Neural cell (in vitro differentiated cells): ENCODE results near the gene NALCN. TPM values are rescaled to one million over a fixed set of nuclear protein-coding genes. Genes with fewer than 3 reads are reported as not detected.

ENCODE experiments used
- H2AFZ ChIP-seq: fragments of 200-600, 300-800 bp; sonication (generic), shearing (Covaris generic); 2 replicates; pipeline ENCODE4 v1.6.0; 2014; ENCODE audit warnings: low read depth, mild to moderate bottlenecking, antibody characterized with exemption, low read length, moderate library complexity
- H3F3A ChIP-seq: fragments of 200-600 bp; shearing (Covaris generic); 2 replicates; pipeline ENCODE4 v1.6.1; 2016; ENCODE audit warnings: mild to moderate bottlenecking, moderate library complexity, mixed read lengths, antibody characterized with exemption, low read length; ENCODE audit not compliant: insufficient read depth, poor library complexity, severe bottlenecking
- H3K27ac ChIP-seq: fragments of 200-600, 300-800 bp; sonication (generic), shearing (Covaris generic); 2 replicates; pipeline ENCODE4 v1.5.1; 2014; ENCODE audit warnings: mild to moderate bottlenecking, low read length, moderate library complexity
- H3K27me3 ChIP-seq: fragments of 300-800, 200-600 bp; sonication (generic), shearing (Covaris generic); 2 replicates; pipeline ENCODE4 v1.6.0; 2014; ENCODE audit warnings: mild to moderate bottlenecking, low read depth, low read length, moderate library complexity; ENCODE audit not compliant: insufficient read depth
- H3K36me3 ChIP-seq: fragments of 300-800, 200-600 bp; sonication (generic), shearing (Covaris generic); 2 replicates; pipeline ENCODE4 v1.5.1; 2014; ENCODE audit warnings: mild to moderate bottlenecking, antibody characterized with exemption, low read length, moderate library complexity; ENCODE audit not compliant: insufficient read depth
- H3K4me2 ChIP-seq: fragments of 300-800, 200-600 bp; sonication (generic), shearing (Covaris generic); 2 replicates; pipeline ENCODE4 v1.6.0; 2014; ENCODE audit warnings: mild to moderate bottlenecking, low read length
- H3K4me3 ChIP-seq: fragments of 300-800, 200-600 bp; sonication (generic), shearing (Covaris generic); 2 replicates; pipeline ENCODE4 v1.5.1; 2014; ENCODE audit warnings: mild to moderate bottlenecking, low read length, moderate library complexity
- H3K79me2 ChIP-seq: fragments of 200-600 bp; shearing (Covaris generic); replicated peaks from 2 replicates; pipeline ENCODE4 v1.6.0; 2014; ENCODE audit warnings: mild to moderate bottlenecking, low read length, moderate library complexity; ENCODE audit not compliant: insufficient read depth
- H3K9ac ChIP-seq: fragments of 300-800, 200-600 bp; sonication (generic), shearing (Covaris generic); 2 replicates; pipeline ENCODE4 v1.6.1; 2016; ENCODE audit warnings: mild to moderate bottlenecking, low read length, mixed read lengths
- H3K9me2 ChIP-seq: fragments of 200-600 bp; shearing (Covaris generic); 2 replicates; pipeline ENCODE4 v1.6.1; 2016; ENCODE audit warnings: mild to moderate bottlenecking, low read length, mixed read lengths; ENCODE audit not compliant: insufficient read depth
- H3K9me3 ChIP-seq: fragments of 200-600, 300-800 bp; sonication (generic), shearing (Covaris generic); 2 replicates; pipeline ENCODE4 v1.6.1; 2016; ENCODE audit warnings: mild to moderate bottlenecking, mixed run types, low read length, moderate library complexity, mixed read lengths
- H4K20me1 ChIP-seq: fragments of 200-600 bp; shearing (Covaris generic); 2 replicates; pipeline ENCODE4 v1.6.1; 2016; ENCODE audit warnings: mild to moderate bottlenecking, mixed run types; ENCODE audit not compliant: insufficient read depth
- EP300 ChIP-seq: fragments of 450-650 bp; conservative IDR thresholded peaks from 2 replicates; pipeline ENCODE4 v1.6.1; 2014; ENCODE audit warnings: antibody characterized with exemption, mild to moderate bottlenecking, moderate library complexity; ENCODE audit not compliant: poor library complexity, severe bottlenecking
- EZH2 ChIP-seq: fragments of 200-600, 300-800 bp; shearing (Covaris generic), sonication (generic); IDR thresholded peaks from 2 replicates; pipeline ENCODE4 v1.6.1; 2014; ENCODE audit warnings: antibody characterized with exemption, low read length, borderline replicate concordance, mild to moderate bottlenecking; ENCODE audit not compliant: insufficient read depth, poor library complexity, severe bottlenecking
- MXI1 ChIP-seq: fragments of 450-650 bp; conservative IDR thresholded peaks from 2 replicates; pipeline ENCODE4 v1.6.1; 2014; ENCODE audit warnings: antibody characterized with exemption, mild to moderate bottlenecking; ENCODE audit not compliant: poor library complexity, severe bottlenecking
- POLR2AphosphoS5 ChIP-seq: IDR thresholded peaks from 2 replicates; pipeline ENCODE4 v1.6.1; 2012
- RAD21 ChIP-seq: fragments of 450-650 bp; conservative IDR thresholded peaks from 2 replicates; pipeline ENCODE4 v1.6.1; 2014; ENCODE audit warnings: antibody characterized with exemption, mild to moderate bottlenecking, moderate library complexity
- SMC3 ChIP-seq: fragments of 450-650 bp; conservative IDR thresholded peaks from 2 replicates; pipeline ENCODE4 v1.6.1; 2014; ENCODE audit warnings: antibody characterized with exemption, mild to moderate bottlenecking, moderate library complexity; ENCODE audit not compliant: poor library complexity
- TAF1 ChIP-seq: IDR thresholded peaks from 2 replicates; pipeline ENCODE4 v1.6.1; 2012; ENCODE audit warnings: low read depth
- polyA plus RNA-seq: library from polyadenylated mRNA; depleted of rRNA; stranded (reverse); fragments of >200 nt; gene quantifications from 2 replicates; pipeline ENCODE4 v1.2.3, GENCODE V29; 2014
- TF ChIP-seq, protein P1 (sequence below): fragments of 450-650 bp; IDR thresholded peaks from 2 replicates; pipeline ENCODE4 v1.5.1; 2014; ENCODE audit warnings: antibody characterized with exemption, mild to moderate bottlenecking, moderate library complexity; ENCODE audit not compliant: poor library complexity, severe bottlenecking
- TF ChIP-seq, protein P2 (sequence below): IDR thresholded peaks from 2 replicates; pipeline ENCODE4 v1.6.1; 2012; ENCODE audit warnings: borderline replicate concordance

Gene NALCN
- polyA plus RNA-seq, 1 donor from 2014 or later: 24.1 TPM

DNA sequence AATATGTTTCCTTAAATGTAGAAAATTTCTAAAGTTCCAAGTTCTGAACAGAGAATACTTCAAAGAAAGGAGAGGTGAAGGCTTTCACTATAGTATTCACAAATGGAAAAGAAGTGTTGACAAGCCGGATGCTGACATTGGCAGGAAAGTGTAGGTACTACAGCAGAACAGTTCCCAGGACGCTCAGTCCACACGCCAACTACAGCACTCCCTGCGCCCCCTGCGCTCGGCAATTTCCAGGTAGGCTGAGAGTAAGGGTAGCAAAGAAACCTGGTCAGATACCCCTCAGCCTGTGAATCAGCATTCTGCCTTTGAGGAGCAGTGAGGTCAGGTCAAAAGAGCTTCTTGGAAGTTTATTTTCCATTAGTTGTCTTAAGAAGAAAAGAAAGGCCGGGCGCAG is 115.3 kb downstream of the NALCN start:
- no peak overlapping the region for H2AFZ ChIP-seq
- H3F3A ChIP-seq: no peaks in the 10 kb centered on the region
- TF ChIP-seq RAD21: no peak
- TF ChIP-seq SMC3: no peak
- no peak for TF ChIP-seq POLR2AphosphoS5
- TF ChIP-seq, protein P1, sequence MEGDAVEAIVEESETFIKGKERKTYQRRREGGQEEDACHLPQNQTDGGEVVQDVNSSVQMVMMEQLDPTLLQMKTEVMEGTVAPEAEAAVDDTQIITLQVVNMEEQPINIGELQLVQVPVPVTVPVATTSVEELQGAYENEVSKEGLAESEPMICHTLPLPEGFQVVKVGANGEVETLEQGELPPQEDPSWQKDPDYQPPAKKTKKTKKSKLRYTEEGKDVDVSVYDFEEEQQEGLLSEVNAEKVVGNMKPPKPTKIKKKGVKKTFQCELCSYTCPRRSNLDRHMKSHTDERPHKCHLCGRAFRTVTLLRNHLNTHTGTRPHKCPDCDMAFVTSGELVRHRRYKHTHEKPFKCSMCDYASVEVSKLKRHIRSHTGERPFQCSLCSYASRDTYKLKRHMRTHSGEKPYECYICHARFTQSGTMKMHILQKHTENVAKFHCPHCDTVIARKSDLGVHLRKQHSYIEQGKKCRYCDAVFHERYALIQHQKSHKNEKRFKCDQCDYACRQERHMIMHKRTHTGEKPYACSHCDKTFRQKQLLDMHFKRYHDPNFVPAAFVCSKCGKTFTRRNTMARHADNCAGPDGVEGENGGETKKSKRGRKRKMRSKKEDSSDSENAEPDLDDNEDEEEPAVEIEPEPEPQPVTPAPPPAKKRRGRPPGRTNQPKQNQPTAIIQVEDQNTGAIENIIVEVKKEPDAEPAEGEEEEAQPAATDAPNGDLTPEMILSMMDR: no peak
- no peak for TF ChIP-seq TAF1
- no peak for TF ChIP-seq MXI1
- TF ChIP-seq, protein P2, sequence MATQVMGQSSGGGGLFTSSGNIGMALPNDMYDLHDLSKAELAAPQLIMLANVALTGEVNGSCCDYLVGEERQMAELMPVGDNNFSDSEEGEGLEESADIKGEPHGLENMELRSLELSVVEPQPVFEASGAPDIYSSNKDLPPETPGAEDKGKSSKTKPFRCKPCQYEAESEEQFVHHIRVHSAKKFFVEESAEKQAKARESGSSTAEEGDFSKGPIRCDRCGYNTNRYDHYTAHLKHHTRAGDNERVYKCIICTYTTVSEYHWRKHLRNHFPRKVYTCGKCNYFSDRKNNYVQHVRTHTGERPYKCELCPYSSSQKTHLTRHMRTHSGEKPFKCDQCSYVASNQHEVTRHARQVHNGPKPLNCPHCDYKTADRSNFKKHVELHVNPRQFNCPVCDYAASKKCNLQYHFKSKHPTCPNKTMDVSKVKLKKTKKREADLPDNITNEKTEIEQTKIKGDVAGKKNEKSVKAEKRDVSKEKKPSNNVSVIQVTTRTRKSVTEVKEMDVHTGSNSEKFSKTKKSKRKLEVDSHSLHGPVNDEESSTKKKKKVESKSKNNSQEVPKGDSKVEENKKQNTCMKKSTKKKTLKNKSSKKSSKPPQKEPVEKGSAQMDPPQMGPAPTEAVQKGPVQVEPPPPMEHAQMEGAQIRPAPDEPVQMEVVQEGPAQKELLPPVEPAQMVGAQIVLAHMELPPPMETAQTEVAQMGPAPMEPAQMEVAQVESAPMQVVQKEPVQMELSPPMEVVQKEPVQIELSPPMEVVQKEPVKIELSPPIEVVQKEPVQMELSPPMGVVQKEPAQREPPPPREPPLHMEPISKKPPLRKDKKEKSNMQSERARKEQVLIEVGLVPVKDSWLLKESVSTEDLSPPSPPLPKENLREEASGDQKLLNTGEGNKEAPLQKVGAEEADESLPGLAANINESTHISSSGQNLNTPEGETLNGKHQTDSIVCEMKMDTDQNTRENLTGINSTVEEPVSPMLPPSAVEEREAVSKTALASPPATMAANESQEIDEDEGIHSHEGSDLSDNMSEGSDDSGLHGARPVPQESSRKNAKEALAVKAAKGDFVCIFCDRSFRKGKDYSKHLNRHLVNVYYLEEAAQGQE: no peak
- TF ChIP-seq EZH2: no peak
- no peak for TF ChIP-seq EP300
- no peak overlapping the region for H3K4me3 ChIP-seq
- H3K4me2 ChIP-seq: no peak overlapping the region
- H3K36me3 ChIP-seq: no peaks in the 10 kb centered on the region
- no peaks in the 10 kb centered on the region for H3K79me2 ChIP-seq
- no peaks in the 10 kb centered on the region for H3K27me3 ChIP-seq
- no peaks in the 10 kb centered on the region for H4K20me1 ChIP-seq
- H3K27ac ChIP-seq: no peak overlapping the region
- H3K9me3 ChIP-seq: no peaks in the 10 kb centered on the region
- H3K9ac ChIP-seq: no peak overlapping the region
- H3K9me2 ChIP-seq: no peaks in the 10 kb centered on the region

DNA sequence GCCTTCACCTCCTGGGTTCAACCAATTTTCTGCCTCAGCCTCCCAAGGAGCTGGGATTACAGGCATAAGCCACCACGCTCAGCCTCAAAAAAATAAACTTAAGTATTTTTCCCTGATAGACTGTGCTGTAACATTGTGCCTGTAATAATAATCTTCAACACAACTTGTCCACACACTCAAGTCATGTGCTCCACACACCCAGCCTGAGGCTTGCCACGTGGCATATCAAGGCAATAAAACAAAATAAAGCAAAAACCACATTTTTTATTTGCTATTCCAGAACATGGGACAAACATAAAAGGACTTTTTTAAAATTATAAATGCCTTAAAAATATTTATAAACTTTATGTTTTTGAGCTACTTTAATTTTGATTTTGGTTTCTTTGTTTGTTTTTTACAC is 115.8 kb downstream of the NALCN start:
- no peak overlapping the region for H3K4me2 ChIP-seq
- no peak overlapping the region for H3K4me3 ChIP-seq
- no peak overlapping the region for H3K27ac ChIP-seq
- H3F3A ChIP-seq: no peaks in the 10 kb centered on the region
- no peaks in the 10 kb centered on the region for H3K9me2 ChIP-seq
- H2AFZ ChIP-seq: no peak overlapping the region
- H3K27me3 ChIP-seq: no peaks in the 10 kb centered on the region
- no peaks in the 10 kb centered on the region for H3K9me3 ChIP-seq
- H3K79me2 ChIP-seq: no peaks in the 10 kb centered on the region
- no peaks in the 10 kb centered on the region for H4K20me1 ChIP-seq
- no peak overlapping the region for H3K9ac ChIP-seq
- no peaks in the 10 kb centered on the region for H3K36me3 ChIP-seq
- TF ChIP-seq POLR2AphosphoS5 (no peak), MXI1 (no peak), EZH2 (no peak), SMC3 (no peak), TAF1 (no peak), EP300 (no peak), RAD21 (no peak)
- TF ChIP-seq, protein P1: no peak
- TF ChIP-seq, protein P2: no peak
